Nephron progenitor cell (in vitro differentiated cells): Measurements from ENCODE around the gene MUC5AC.

Experiments used
- DNase-seq: peaks from one replicate; pipeline ENCODE4 v3.0.0; 2021
- H3K27ac Mint-ChIP-seq: 2 replicates; pipeline ENCODE4 v1.8.0; 2021; ENCODE audit warnings: mild to moderate bottlenecking, moderate library complexity, mixed read lengths
- H3K27me3 Mint-ChIP-seq: 2 replicates; pipeline ENCODE4 v1.8.0; 2021; ENCODE audit warnings: mild to moderate bottlenecking, low read depth, mixed read lengths; ENCODE audit not compliant: poor library complexity
- H3K36me3 Mint-ChIP-seq: 2 replicates; pipeline ENCODE4 v1.8.0; 2021; ENCODE audit warnings: low read depth, mixed read lengths
- H3K4me1 Mint-ChIP-seq: 2 replicates; pipeline ENCODE4 v1.8.0; 2021; ENCODE audit warnings: mixed read lengths
- H3K4me3 Mint-ChIP-seq: 2 replicates; pipeline ENCODE4 v1.8.0; 2021; ENCODE audit warnings: mild to moderate bottlenecking, moderate library complexity, mixed read lengths
- H3K9me3 Mint-ChIP-seq: 2 replicates; pipeline ENCODE4 v1.8.0; 2021; ENCODE audit warnings: mild to moderate bottlenecking, moderate library complexity, mixed read lengths
- CTCF ChIP-seq: fragments of 200-600 bp; sonication (generic); IDR thresholded peaks from 2 replicates; pipeline ENCODE4 v1.5.0; 2021; ENCODE audit warnings: antibody characterized with exemption

Gene MUC5AC

GRCh38 chr11:1226226-1226985, 68.7 kb downstream of the MUC5AC start:
- TF ChIP-seq CTCF: no peak
- Mint-ChIP-seq H3K9me3 (no peaks in the 10 kb centered on the region), H3K27ac (no peak overlapping the region), H3K36me3 (no peaks in the 10 kb centered on the region), H3K27me3 (peaks cover 9% of the 10 kb centered on the region), H3K4me3 (no peak overlapping the region), H3K4me1 (peaks cover 13% of the 10 kb centered on the region)
- peak; percentile 38 for DNase-seq

- DNase-seq: peak; percentile 56
- H3K4me3 Mint-ChIP-seq: no peak overlapping the region
Measured at GRCh38 chr11:1226986-1227550, 69.3 kb downstream of the MUC5AC start.

GRCh38 chr11:1227551-1228100, 69.9 kb downstream of the MUC5AC start:
- peaks cover 6% of the 10 kb centered on the region for H3K27me3 Mint-ChIP-seq
- no peaks in the 10 kb centered on the region for H3K9me3 Mint-ChIP-seq
- TF ChIP-seq CTCF: no peak
- H3K27ac Mint-ChIP-seq: no peak overlapping the region
- H3K4me1 Mint-ChIP-seq: peaks cover 8% of the 10 kb centered on the region
- no peak for DNase-seq
- H3K36me3 Mint-ChIP-seq: no peaks in the 10 kb centered on the region
- H3K4me3 Mint-ChIP-seq: no peak overlapping the region

More at GRCh38 chr11:1226986-1227550, 69.3 kb downstream of the MUC5AC start:
- Mint-ChIP-seq H3K9me3 (no peaks in the 10 kb centered on the region), H3K36me3 (no peaks in the 10 kb centered on the region), H3K27ac (no peak overlapping the region), H3K4me1 (peaks cover 8% of the 10 kb centered on the region), H3K27me3 (peaks cover 6% of the 10 kb centered on the region)
- peak; percentile 58 for TF ChIP-seq CTCF

- no peaks in the 10 kb centered on the region for H3K9me3 Mint-ChIP-seq
- no peak for TF ChIP-seq CTCF
- H3K4me1 Mint-ChIP-seq: peaks cover 8% of the 10 kb centered on the region
- no peak overlapping the region for H3K27ac Mint-ChIP-seq
- no peaks in the 10 kb centered on the region for H3K36me3 Mint-ChIP-seq
- H3K27me3 Mint-ChIP-seq: peaks cover 6% of the 10 kb centered on the region
- peak; percentile 24 for DNase-seq
- H3K4me3 Mint-ChIP-seq: no peak overlapping the region
Measured at GRCh38 chr11:1228101-1228821, 70.5 kb downstream of the MUC5AC start.

GRCh38 chr11:1228921-1229451, 71.2 kb downstream of the MUC5AC start:
- Mint-ChIP-seq H3K36me3 (no peaks in the 10 kb centered on the region), H3K27ac (no peak overlapping the region), H3K4me1 (peaks cover 8% of the 10 kb centered on the region), H3K4me3 (no peak overlapping the region), H3K9me3 (no peaks in the 10 kb centered on the region), H3K27me3 (peaks cover 6% of the 10 kb centered on the region)
- DNase-seq: peak; percentile 5
- no peak for TF ChIP-seq CTCF
